Body of pancreas (tissue), 4 donors: ENCODE measurements around the gene ANKRD24.

Experiments used
- CTCF ChIP-seq, 7 experiments: fragments of 450-650 bp in 4 of 7; fragments of 200-600 bp in 3 of 7; sonication (generic) in 3 of 7; IDR thresholded peaks; one replicate each; pipeline ENCODE4 v1.5.1; 2016 to 2019; ENCODE audit warnings: antibody characterized with exemption in 7 of 7
- POLR2A ChIP-seq, 3 donors: fragments of 450-650 bp; IDR thresholded peaks; one replicate each; pipeline ENCODE4 v1.6.1; 2016; ENCODE audit warnings: antibody characterized with exemption in 3 of 3, mild to moderate bottlenecking in 2 of 3

GRCh38 chr19:4257025-4257424 lies 74.5 kb downstream of the ANKRD24 start:
- TF ChIP-seq CTCF (IDR thresholded peaks at IDR 0.05) (no peak), POLR2A (IDR thresholded peaks at IDR 0.05) (no peak)
